ENCODE data around the gene POU3F1.

Gene POU3F1

GRCh38 chr1:38046333-38046883 is at the start of gene POU3F1:
Gene POU3F1, minus strand, starts transcription at chr1:38046793. Its CDS starts 50 bp downstream, at chr1:38046743.
- H3K9me3 ChIP-seq (ENCODE audit: control insufficient read depth, low read length), result no peaks in the 10 kb centered on the region
- H3K9ac ChIP-seq (ENCODE audit: low read length), result peak within 1 kb of the TSS; percentile 2
- H3K36me3 ChIP-seq (ENCODE audit: control insufficient read depth, insufficient read depth, low read length), result no peaks in the 10 kb centered on the region
- H3K4me1 ChIP-seq (ENCODE audit: control insufficient read depth, insufficient read depth, low read length), result peaks cover 20% of the 10 kb centered on the region
- H3K27me3 ChIP-seq (ENCODE audit: control insufficient read depth, insufficient read depth, low read length), result peaks cover 74% of the 10 kb centered on the region
- H3K4me3 ChIP-seq (ENCODE audit: low read length), result peak within 1 kb of the TSS; percentile 14

DNA sequence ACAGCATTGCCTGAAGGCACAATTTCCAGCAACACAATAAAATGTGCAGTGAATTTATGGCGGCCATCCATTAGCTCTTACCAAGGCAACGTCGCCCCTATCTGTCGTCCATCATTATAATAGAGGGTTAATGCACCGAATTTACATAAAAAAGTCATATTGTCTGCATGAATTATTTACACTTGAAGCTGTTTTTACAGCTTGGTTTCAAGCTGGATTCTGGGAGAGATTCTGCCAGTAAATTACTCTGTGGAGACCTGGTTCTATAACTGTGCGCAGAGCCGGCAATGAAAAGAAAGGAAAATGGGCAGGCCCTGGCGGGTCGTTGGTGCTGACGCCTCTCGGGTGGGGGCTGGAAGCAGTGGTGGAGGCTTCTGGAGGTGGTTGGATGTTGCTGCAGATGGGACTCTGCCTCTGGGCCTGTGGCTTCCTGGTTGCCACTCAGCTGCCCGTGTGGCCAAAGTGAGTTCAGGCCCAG is 48.9 kb upstream of the POU3F1 start:
- no peak overlapping the region for H3K4me3 ChIP-seq (ENCODE audit: low read length)
- H3K4me1 ChIP-seq (ENCODE audit: control insufficient read depth, insufficient read depth, low read length), result no peaks in the 10 kb centered on the region
- H3K9me3 ChIP-seq (ENCODE audit: control insufficient read depth, low read length), result no peaks in the 10 kb centered on the region
- H3K9ac ChIP-seq (ENCODE audit: low read length), result no peak overlapping the region
- H3K27me3 ChIP-seq (ENCODE audit: control insufficient read depth, insufficient read depth, low read length), result no peaks in the 10 kb centered on the region
- no peaks in the 10 kb centered on the region for H3K36me3 ChIP-seq (ENCODE audit: control insufficient read depth, insufficient read depth, low read length)

DNA sequence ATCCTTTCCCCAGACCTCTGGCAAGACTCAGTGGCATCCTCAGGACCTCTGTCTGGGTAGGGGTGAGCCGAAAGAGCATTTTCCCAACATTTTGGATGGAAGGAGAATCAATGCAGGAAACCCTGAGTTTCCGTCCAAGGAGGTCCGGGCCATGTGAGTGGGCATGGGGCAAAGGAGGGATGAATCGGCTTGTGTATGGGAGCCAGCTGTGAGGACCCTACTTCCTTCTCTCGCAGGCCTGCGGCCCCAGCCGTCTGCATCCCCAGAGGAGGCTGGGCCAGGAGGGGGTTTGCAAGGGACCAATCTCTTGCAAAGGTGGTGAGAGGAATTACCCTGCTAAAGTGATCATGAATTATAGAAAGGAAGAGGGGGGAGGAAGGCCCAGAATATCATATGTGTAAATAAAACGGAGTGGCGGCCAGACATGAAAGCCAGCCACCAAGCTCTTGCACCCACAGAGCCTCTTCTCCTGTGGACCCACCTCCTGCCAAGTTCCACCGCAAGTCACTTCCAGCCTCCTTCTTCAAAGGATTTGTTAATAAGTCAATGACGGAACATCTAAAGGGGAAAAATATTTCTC is 48.2 kb upstream of the POU3F1 start:
- Histone ChIP-seq H3K27me3 (ENCODE audit: control insufficient read depth, insufficient read depth, low read length) (no peaks in the 10 kb centered on the region), H3K4me3 (ENCODE audit: low read length) (no peak overlapping the region), H3K4me1 (ENCODE audit: control insufficient read depth, insufficient read depth, low read length) (no peaks in the 10 kb centered on the region)

DNA sequence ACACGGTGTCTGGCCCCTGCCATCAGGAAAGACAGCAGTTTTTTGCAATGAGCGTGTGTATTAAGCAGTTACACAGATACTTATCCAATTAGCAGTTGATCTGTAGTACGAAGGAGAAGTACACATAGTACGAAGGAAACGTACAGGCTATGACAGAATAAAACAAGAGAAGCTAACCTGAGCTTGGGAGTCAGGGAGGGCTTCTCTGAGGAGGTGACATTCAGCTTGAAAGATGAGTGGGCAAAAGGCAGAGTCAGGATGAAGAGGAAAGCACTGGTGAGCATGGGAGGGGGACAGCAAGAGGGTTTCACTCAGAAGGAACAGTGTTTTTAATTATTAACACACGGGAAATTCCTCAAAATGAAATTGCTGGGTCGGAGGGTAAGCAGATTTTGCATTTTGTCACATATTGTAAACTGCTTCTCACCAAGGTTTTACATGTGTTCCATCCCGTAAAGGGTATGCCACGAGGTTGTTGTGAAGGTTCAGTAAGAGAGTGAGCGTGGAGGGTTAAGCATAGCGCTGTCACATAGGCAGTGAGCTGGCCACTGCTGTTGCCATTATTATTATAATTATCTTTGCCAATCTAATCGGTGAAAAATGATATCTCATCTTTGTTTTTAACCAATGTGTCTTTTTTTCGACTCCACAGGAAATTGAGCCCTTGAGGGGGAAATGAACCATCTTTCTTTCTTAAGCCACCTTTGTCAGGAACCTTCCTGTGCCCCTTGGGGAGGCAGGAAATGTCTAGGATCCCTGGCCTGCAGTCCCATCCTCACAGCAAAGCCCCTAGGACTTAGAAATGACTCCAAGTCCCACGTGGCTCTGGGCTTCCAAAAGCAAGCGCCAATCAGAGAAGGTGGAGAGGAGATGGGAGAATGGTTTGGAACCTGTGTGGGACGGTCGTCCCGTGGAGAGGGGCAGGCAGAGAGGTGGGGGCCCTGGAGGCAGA is 47.3 kb upstream of the POU3F1 start:
- Histone ChIP-seq H3K36me3 (ENCODE audit: control insufficient read depth, insufficient read depth, low read length) (no peaks in the 10 kb centered on the region), H3K4me1 (ENCODE audit: control insufficient read depth, insufficient read depth, low read length) (no peaks in the 10 kb centered on the region), H3K9ac (ENCODE audit: low read length) (no peak overlapping the region), H3K4me3 (ENCODE audit: low read length) (no peak overlapping the region), H3K9me3 (ENCODE audit: control insufficient read depth, low read length) (no peaks in the 10 kb centered on the region), H3K27me3 (ENCODE audit: control insufficient read depth, insufficient read depth, low read length) (no peaks in the 10 kb centered on the region)

More for the DNA sequence above, 48.2 kb upstream of the POU3F1 start:
- H3K36me3 ChIP-seq (ENCODE audit: control insufficient read depth, insufficient read depth, low read length), result no peaks in the 10 kb centered on the region
- no peak overlapping the region for H3K9ac ChIP-seq (ENCODE audit: low read length)
- H3K9me3 ChIP-seq (ENCODE audit: control insufficient read depth, low read length), result no peaks in the 10 kb centered on the region

- Histone ChIP-seq H3K4me3 (ENCODE audit: low read length) (no peak overlapping the region), H3K36me3 (ENCODE audit: control insufficient read depth, insufficient read depth, low read length) (no peaks in the 10 kb centered on the region), H3K4me1 (ENCODE audit: control insufficient read depth, insufficient read depth, low read length) (no peaks in the 10 kb centered on the region), H3K27me3 (ENCODE audit: control insufficient read depth, insufficient read depth, low read length) (no peaks in the 10 kb centered on the region), H3K9me3 (ENCODE audit: control insufficient read depth, low read length) (no peaks in the 10 kb centered on the region), H3K9ac (ENCODE audit: low read length) (no peak overlapping the region)
Measured at GRCh38 chr1:38092256-38092655, 45.7 kb upstream of the POU3F1 start.

DNA sequence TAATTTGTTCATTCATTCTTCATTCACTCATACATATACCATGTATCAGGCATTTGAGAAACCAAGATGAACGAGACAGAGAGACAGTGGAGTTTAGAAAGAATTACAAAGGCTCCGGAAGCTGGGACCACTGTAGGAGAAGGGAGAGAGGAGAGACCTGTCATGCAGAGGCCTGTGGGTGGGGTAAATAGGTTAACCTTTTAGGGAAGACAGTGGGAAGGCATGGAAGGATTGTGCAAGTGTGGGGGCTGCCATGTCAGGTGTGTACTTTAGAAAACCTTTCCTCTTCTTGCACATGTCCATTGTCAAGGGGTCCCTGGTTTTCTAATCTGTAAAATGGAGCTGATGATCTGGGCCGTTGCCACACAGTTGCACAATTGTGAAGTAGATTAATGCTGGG is 44.2 kb upstream of the POU3F1 start:
- Histone ChIP-seq H3K27me3 (ENCODE audit: control insufficient read depth, insufficient read depth, low read length) (no peaks in the 10 kb centered on the region), H3K4me3 (ENCODE audit: low read length) (no peak overlapping the region)

DNA sequence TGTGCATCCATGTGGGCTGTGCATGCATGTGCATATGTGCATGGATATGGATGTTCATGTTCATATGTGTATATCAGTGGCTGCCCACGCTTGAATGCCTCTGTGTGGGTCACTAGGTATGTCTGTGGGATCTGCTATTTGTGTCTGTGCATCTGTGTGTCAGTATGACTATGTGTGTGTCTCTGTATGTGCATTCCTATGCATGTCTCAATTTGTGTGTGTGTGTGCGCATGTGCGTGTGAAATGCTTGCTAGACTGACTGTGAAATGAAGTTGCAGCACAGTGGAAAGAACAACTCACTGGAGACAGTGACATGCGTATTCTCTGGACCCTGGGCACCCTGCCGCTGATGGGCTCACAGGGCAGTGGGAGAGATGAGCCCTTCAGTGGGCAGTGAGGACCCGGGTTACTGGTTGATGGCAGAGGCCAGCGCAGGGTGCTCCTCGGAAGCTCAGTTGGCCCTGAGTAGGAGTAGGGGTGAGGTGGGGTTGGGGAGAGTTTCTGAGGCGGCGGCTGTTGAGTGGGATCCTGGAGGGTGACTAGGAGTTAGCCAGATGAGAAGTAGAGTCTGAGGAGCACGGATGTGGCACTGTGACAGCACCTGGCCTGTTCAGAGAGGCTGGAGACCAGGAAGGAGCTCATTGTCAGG is 43.2 kb upstream of the POU3F1 start:
- Histone ChIP-seq H3K36me3 (ENCODE audit: control insufficient read depth, insufficient read depth, low read length) (no peaks in the 10 kb centered on the region), H3K4me3 (ENCODE audit: low read length) (no peak overlapping the region), H3K9me3 (ENCODE audit: control insufficient read depth, low read length) (no peaks in the 10 kb centered on the region), H3K9ac (ENCODE audit: low read length) (no peak overlapping the region), H3K27me3 (ENCODE audit: control insufficient read depth, insufficient read depth, low read length) (no peaks in the 10 kb centered on the region), H3K4me1 (ENCODE audit: control insufficient read depth, insufficient read depth, low read length) (no peaks in the 10 kb centered on the region)

More for the DNA sequence above, 44.2 kb upstream of the POU3F1 start:
- H3K4me1 ChIP-seq (ENCODE audit: control insufficient read depth, insufficient read depth, low read length), result no peaks in the 10 kb centered on the region
- no peaks in the 10 kb centered on the region for H3K9me3 ChIP-seq (ENCODE audit: control insufficient read depth, low read length)
- no peaks in the 10 kb centered on the region for H3K36me3 ChIP-seq (ENCODE audit: control insufficient read depth, insufficient read depth, low read length)
- H3K9ac ChIP-seq (ENCODE audit: low read length), result no peak overlapping the region

DNA sequence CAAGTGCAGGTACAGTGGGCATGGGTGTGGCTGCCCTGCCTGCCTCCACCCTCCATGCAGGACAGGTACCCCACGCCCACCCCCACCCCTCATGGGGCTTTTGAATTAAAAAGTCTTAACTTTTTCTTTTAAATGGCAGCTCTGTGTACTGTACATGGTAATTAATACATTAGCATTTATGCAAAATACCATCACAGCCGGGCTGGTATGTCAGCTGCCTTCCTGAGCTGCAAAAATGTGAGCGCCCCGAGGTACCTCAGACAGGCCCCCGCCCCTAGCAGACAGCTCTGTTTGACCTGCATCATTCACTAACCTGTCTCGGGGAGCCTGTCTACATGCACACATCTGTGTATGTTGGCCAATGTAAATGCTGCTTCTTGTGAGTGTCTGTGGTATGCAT is 42.2 kb upstream of the POU3F1 start:
- H3K4me1 ChIP-seq (ENCODE audit: control insufficient read depth, insufficient read depth, low read length), result no peaks in the 10 kb centered on the region

DNA sequence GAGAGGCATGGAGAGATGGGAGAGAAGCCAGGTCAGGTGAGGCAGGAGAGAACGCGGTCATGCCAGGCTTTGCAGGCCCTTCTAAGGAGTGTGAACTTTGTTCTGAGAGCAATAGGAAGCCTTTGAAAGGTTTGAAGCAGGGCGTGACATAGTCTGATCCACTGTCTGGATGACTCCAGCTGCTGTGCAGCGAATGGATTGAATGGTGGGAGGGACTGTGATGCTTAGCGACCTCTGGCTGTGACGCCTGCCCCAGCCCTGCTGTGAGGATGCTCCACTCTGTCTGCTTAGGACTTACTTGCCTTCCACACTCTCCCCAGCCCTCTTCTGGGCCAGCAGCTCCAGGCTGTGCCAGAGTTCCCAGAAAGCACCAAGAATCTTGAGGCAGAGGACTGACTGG is 41.8 kb upstream of the POU3F1 start:
- Histone ChIP-seq H3K9ac (ENCODE audit: low read length) (no peak overlapping the region), H3K27me3 (ENCODE audit: control insufficient read depth, insufficient read depth, low read length) (no peaks in the 10 kb centered on the region), H3K36me3 (ENCODE audit: control insufficient read depth, insufficient read depth, low read length) (no peaks in the 10 kb centered on the region), H3K9me3 (ENCODE audit: control insufficient read depth, low read length) (no peaks in the 10 kb centered on the region), H3K4me3 (ENCODE audit: low read length) (no peak overlapping the region), H3K4me1 (ENCODE audit: control insufficient read depth, insufficient read depth, low read length) (no peaks in the 10 kb centered on the region)

More for the DNA sequence above, 42.2 kb upstream of the POU3F1 start:
- H3K4me3 ChIP-seq (ENCODE audit: low read length), result no peak overlapping the region
- H3K36me3 ChIP-seq (ENCODE audit: control insufficient read depth, insufficient read depth, low read length), result no peaks in the 10 kb centered on the region
- no peaks in the 10 kb centered on the region for H3K27me3 ChIP-seq (ENCODE audit: control insufficient read depth, insufficient read depth, low read length)
- H3K9me3 ChIP-seq (ENCODE audit: control insufficient read depth, low read length), result no peaks in the 10 kb centered on the region
- H3K9ac ChIP-seq (ENCODE audit: low read length), result no peak overlapping the region

- H3K9me3 ChIP-seq (ENCODE audit: control insufficient read depth, low read length), result no peaks in the 10 kb centered on the region
- no peak overlapping the region for H3K9ac ChIP-seq (ENCODE audit: low read length)
- H3K4me1 ChIP-seq (ENCODE audit: control insufficient read depth, insufficient read depth, low read length), result no peaks in the 10 kb centered on the region
- no peaks in the 10 kb centered on the region for H3K27me3 ChIP-seq (ENCODE audit: control insufficient read depth, insufficient read depth, low read length)
- no peak overlapping the region for H3K4me3 ChIP-seq (ENCODE audit: low read length)
- no peaks in the 10 kb centered on the region for H3K36me3 ChIP-seq (ENCODE audit: control insufficient read depth, insufficient read depth, low read length)
Measured at GRCh38 chr1:38087676-38088075, 41.1 kb upstream of the POU3F1 start.

- H3K9ac ChIP-seq (ENCODE audit: low read length), result no peak overlapping the region
- no peaks in the 10 kb centered on the region for H3K4me1 ChIP-seq (ENCODE audit: control insufficient read depth, insufficient read depth, low read length)
- H3K9me3 ChIP-seq (ENCODE audit: control insufficient read depth, low read length), result no peaks in the 10 kb centered on the region
- no peaks in the 10 kb centered on the region for H3K27me3 ChIP-seq (ENCODE audit: control insufficient read depth, insufficient read depth, low read length)
- no peaks in the 10 kb centered on the region for H3K36me3 ChIP-seq (ENCODE audit: control insufficient read depth, insufficient read depth, low read length)
- H3K4me3 ChIP-seq (ENCODE audit: low read length), result no peak overlapping the region
Measured at GRCh38 chr1:38085666-38086330, 39.2 kb upstream of the POU3F1 start.
